ENCODE results near the gene NEB. TPM values are rescaled to one million over a fixed set of nuclear protein-coding genes. Genes with fewer than 3 reads are reported as not detected.

NEB gene
- total RNA-seq, 3 donors from 2014 or later (not counting 1 experiment from before 2014, with no cell fraction given) = 5.0 to 5.7 (median 5.4) TPM

DNA sequence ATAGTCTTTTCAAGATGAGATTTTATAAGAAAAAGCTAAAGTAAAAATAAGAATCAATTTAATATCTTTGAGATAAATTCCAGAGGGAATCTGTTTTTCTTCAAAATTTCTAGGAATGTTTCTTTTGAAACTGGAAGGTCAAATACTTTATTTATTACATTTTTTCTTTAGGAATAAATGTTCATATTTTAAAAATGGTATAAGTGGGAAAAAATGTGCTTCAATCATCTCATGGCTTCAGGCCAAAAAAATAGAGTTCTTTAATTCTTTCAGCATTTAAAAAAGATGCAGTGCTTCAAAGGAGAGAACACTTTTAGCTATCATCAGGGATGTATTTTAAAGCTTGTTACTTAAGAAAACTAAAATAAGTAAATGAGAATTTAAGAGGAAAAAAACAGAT lies 110.6 kb downstream of the NEB start:
- no peak for DNase-seq
- intact Hi-C loops (cut with micrococcal nuclease) = no loop called here
- no peaks in the 10 kb centered on the region for H3K27me3 ChIP-seq (ENCODE audit: control insufficient read depth, insufficient read depth, low read length)
- H3K4me1 Mint-ChIP-seq = peaks cover 0 to 5% of the 10 kb centered on the region in 2 donors
- no peak for ATAC-seq
- H3K36me3 Mint-ChIP-seq = no peaks in the 10 kb centered on the region
- H3K9me3 Mint-ChIP-seq = no peaks in the 10 kb centered on the region
- no peak overlapping the region for H3K4me3 Mint-ChIP-seq
- no peaks in the 10 kb centered on the region for H3K4me1 ChIP-seq (ENCODE audit: control insufficient read depth, insufficient read depth, low read length)
- no peak overlapping the region for H3K27ac ChIP-seq (ENCODE audit: low read length)
- H3K9me3 ChIP-seq (ENCODE audit: control insufficient read depth, insufficient read depth, low read length) = no peaks in the 10 kb centered on the region
- no peaks in the 10 kb centered on the region for H3K36me3 ChIP-seq (ENCODE audit: control insufficient read depth, insufficient read depth, low read length)
- TF ChIP-seq, protein P1, sequence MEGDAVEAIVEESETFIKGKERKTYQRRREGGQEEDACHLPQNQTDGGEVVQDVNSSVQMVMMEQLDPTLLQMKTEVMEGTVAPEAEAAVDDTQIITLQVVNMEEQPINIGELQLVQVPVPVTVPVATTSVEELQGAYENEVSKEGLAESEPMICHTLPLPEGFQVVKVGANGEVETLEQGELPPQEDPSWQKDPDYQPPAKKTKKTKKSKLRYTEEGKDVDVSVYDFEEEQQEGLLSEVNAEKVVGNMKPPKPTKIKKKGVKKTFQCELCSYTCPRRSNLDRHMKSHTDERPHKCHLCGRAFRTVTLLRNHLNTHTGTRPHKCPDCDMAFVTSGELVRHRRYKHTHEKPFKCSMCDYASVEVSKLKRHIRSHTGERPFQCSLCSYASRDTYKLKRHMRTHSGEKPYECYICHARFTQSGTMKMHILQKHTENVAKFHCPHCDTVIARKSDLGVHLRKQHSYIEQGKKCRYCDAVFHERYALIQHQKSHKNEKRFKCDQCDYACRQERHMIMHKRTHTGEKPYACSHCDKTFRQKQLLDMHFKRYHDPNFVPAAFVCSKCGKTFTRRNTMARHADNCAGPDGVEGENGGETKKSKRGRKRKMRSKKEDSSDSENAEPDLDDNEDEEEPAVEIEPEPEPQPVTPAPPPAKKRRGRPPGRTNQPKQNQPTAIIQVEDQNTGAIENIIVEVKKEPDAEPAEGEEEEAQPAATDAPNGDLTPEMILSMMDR (IDR thresholded peaks at IDR 0.05) = no peak
- H3K4me3 ChIP-seq (ENCODE audit: low read length) = no peak overlapping the region
- H3K27me3 Mint-ChIP-seq (ENCODE audit: low read depth in 2 of 2) = no peaks in the 10 kb centered on the region
- H3K27ac Mint-ChIP-seq = no peak overlapping the region

GRCh38 chr2:151620761-151621160 lies 113.5 kb downstream of the NEB start:
- no peak for DNase-seq
- Mint-ChIP-seq H3K4me1 (no peaks in the 10 kb centered on the region), H3K9me3 (no peaks in the 10 kb centered on the region), H3K27ac (no peak overlapping the region), H3K4me3 (no peak overlapping the region), H3K36me3 (no peaks in the 10 kb centered on the region), H3K27me3 (ENCODE audit: low read depth in 2 of 2) (no peaks in the 10 kb centered on the region)
- intact Hi-C loops (cut with micrococcal nuclease) = no loop called here
- Histone ChIP-seq H3K27ac (ENCODE audit: low read length) (no peak overlapping the region), H3K9me3 (ENCODE audit: control insufficient read depth, insufficient read depth, low read length) (no peaks in the 10 kb centered on the region), H3K4me1 (ENCODE audit: control insufficient read depth, insufficient read depth, low read length) (no peaks in the 10 kb centered on the region), H3K4me3 (ENCODE audit: low read length) (no peak overlapping the region), H3K36me3 (ENCODE audit: control insufficient read depth, insufficient read depth, low read length) (no peaks in the 10 kb centered on the region), H3K27me3 (ENCODE audit: control insufficient read depth, insufficient read depth, low read length) (no peaks in the 10 kb centered on the region)
- ATAC-seq = no peak
- TF ChIP-seq, protein P1 (IDR thresholded peaks at IDR 0.05) = no peak
- WGBS (ENCODE audit: insufficient coverage) = 100% methylated on average over 2 of the region's 3 CpGs

DNA sequence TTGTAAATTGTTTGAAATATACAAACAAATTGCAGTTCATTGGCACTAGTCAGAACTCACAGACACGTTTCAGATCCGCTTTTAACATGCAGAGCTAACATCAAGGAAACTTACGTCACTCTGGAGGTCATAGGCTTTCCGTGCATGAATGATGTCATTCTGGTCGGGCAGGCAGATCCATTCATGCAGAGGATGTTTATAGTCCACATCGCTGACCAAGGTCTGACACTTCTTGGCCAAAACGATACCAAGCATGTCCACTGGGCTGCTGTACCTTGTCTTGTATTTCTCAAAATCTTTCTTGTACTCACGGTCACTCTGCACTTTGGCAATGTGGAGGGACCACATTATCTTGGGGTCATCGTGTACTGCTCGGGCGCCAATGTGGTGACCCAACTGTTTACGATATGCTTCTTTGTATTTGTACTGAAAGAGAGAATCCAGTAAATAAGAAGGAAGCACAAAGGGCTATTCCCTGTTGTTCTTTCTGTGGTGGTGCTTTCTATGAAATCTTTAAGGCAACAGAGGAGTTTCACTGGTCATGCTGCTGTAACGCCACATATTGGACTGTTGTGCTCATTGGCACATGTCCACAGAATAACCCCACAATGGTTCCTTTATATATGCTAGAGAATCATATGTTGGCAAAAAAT lies 114.8 kb downstream of the NEB start:
- TF ChIP-seq, protein P1 (IDR thresholded peaks at IDR 0.05) = no peak
- no peaks in the 10 kb centered on the region for H3K36me3 ChIP-seq (ENCODE audit: control insufficient read depth, insufficient read depth, low read length)
- H3K27ac ChIP-seq (ENCODE audit: low read length) = no peak overlapping the region
- intact Hi-C loops (cut with micrococcal nuclease) = no loop called here
- no peak for ATAC-seq
- H3K27me3 Mint-ChIP-seq (ENCODE audit: low read depth in 2 of 2) = no peaks in the 10 kb centered on the region
- no peak overlapping the region for H3K4me3 Mint-ChIP-seq
- no peaks in the 10 kb centered on the region for H3K36me3 Mint-ChIP-seq
- H3K9me3 Mint-ChIP-seq = no peaks in the 10 kb centered on the region
- no peak for DNase-seq
- no peaks in the 10 kb centered on the region for H3K9me3 ChIP-seq (ENCODE audit: control insufficient read depth, insufficient read depth, low read length)
- H3K4me3 ChIP-seq (ENCODE audit: low read length) = no peak overlapping the region
- peaks cover 7 to 9% of the 10 kb centered on the region in 2 donors for H3K4me1 Mint-ChIP-seq
- WGBS (ENCODE audit: insufficient coverage) = 95% methylated on average over 13 of the region's 13 CpGs
- H3K27me3 ChIP-seq (ENCODE audit: control insufficient read depth, insufficient read depth, low read length) = no peaks in the 10 kb centered on the region
- H3K27ac Mint-ChIP-seq = no peak overlapping the region
- no peaks in the 10 kb centered on the region for H3K4me1 ChIP-seq (ENCODE audit: control insufficient read depth, insufficient read depth, low read length)

- Histone ChIP-seq H3K27me3 (ENCODE audit: control insufficient read depth, insufficient read depth, low read length) (no peaks in the 10 kb centered on the region), H3K4me1 (ENCODE audit: control insufficient read depth, insufficient read depth, low read length) (no peaks in the 10 kb centered on the region), H3K4me3 (ENCODE audit: low read length) (no peak overlapping the region), H3K9me3 (ENCODE audit: control insufficient read depth, insufficient read depth, low read length) (no peaks in the 10 kb centered on the region), H3K36me3 (ENCODE audit: control insufficient read depth, insufficient read depth, low read length) (no peaks in the 10 kb centered on the region), H3K27ac (ENCODE audit: low read length) (no peak overlapping the region)
- Mint-ChIP-seq H3K36me3 (no peaks in the 10 kb centered on the region), H3K27me3 (ENCODE audit: low read depth in 2 of 2) (no peaks in the 10 kb centered on the region), H3K9me3 (no peaks in the 10 kb centered on the region), H3K4me3 (no peak overlapping the region), H3K4me1 (peaks cover 12% of the 10 kb centered on the region in 2 donors), H3K27ac (no peak overlapping the region)
- ATAC-seq (no peak), DNase-seq (no peak)
- TF ChIP-seq, protein P1 (IDR thresholded peaks at IDR 0.05) = no peak
- intact Hi-C loops (cut with micrococcal nuclease) = no loop called here
- 100% methylated on average over 2 of the region's 2 CpGs for WGBS (ENCODE audit: insufficient coverage)
These were observed 117.4 kb downstream of the NEB start for GRCh38 chr2:151616760-151617339.
